IPS-15b (cell line): ENCODE data around the gene STOX1.
"Not testable (repeated sequence)": the region's sequence is repeated elsewhere in the genome, so short reads cannot be mapped to it uniquely, and the experiment has no call there.

Source experiments
- H3K27me3 ChIP-seq: one replicate; pipeline ENCODE4 v1.6.1; 2013; ENCODE audit warnings: low read length; ENCODE audit not compliant: control insufficient read depth, insufficient read depth
- H3K36me3 ChIP-seq: one replicate; pipeline ENCODE4 v1.6.1; 2013; ENCODE audit warnings: low read length; ENCODE audit not compliant: control insufficient read depth, insufficient read depth
- H3K4me1 ChIP-seq: one replicate; pipeline ENCODE4 v1.6.1; 2013; ENCODE audit warnings: mild to moderate bottlenecking, low read length; ENCODE audit not compliant: control insufficient read depth, insufficient read depth
- H3K4me3 ChIP-seq: one replicate; pipeline ENCODE4 v1.5.1; 2013; ENCODE audit warnings: low read depth, low read length
- H3K9ac ChIP-seq: one replicate; pipeline ENCODE4 v1.6.1; 2013; ENCODE audit warnings: low read depth, mild to moderate bottlenecking, low read length
- H3K9me3 ChIP-seq: one replicate; pipeline ENCODE4 v1.6.1; 2013; ENCODE audit warnings: mild to moderate bottlenecking, low read length; ENCODE audit not compliant: control insufficient read depth, insufficient read depth

The STOX1 gene

GRCh38 chr10:68832601-68833000 lies 5.3 kb downstream of the STOX1 start:
- H3K4me1 ChIP-seq = peaks cover 2% of the 10 kb centered on the region
- H3K36me3 ChIP-seq = no peaks in the 10 kb centered on the region
- no peak overlapping the region for H3K4me3 ChIP-seq
- no peaks in the 10 kb centered on the region for H3K9me3 ChIP-seq
- no peak overlapping the region for H3K9ac ChIP-seq
- peaks cover 15% of the 10 kb centered on the region for H3K27me3 ChIP-seq

DNA sequence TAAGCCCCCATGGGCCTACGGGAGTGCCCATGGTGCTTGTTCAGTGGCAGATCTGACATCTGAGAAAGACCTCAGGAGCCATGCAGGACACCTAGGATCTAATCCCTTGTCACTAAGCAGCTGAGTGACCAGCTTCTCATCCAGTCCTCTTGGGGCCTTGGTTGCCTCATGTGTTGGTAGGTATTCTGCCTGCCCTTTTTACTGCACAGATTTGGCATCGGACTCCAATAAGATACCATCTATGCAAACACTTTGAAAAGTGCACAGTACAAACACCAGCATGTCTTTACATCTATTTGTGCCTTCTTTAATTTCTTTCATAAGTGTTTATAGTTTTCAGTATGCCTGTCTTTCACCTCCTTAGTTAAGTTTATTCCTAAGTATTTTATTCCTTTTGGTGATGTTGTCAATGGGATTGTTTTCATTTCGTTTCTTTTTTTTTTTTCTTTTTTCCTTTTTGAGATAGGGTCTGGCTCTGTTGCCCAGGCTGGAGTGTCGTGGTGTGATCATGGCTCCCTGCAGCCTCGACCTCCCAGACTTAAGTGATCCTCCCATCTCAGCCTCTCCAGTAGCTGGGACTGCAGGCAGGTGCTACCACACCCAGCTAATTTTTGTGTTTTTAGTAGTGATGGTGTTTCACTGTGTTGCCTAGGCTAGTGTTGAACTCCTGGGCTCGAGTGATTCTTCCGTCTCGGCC lies 10.4 kb downstream of the STOX1 start:
- Histone ChIP-seq H3K4me1 (no peaks in the 10 kb centered on the region), H3K4me3 (no peak overlapping the region), H3K9me3 (no peaks in the 10 kb centered on the region), H3K27me3 (no peaks in the 10 kb centered on the region), H3K9ac (no peak overlapping the region), H3K36me3 (no peaks in the 10 kb centered on the region)

- H3K9ac ChIP-seq, H3K4me1 ChIP-seq, H3K4me3 ChIP-seq, H3K9me3 ChIP-seq, H3K36me3 ChIP-seq, H3K27me3 ChIP-seq: not testable (repeated sequence)
These were observed 13.3 kb downstream of the STOX1 start for GRCh38 chr10:68840650-68841049.

- Histone ChIP-seq H3K27me3 (no peaks in the 10 kb centered on the region), H3K9me3 (no peaks in the 10 kb centered on the region), H3K4me3 (no peak overlapping the region), H3K9ac (no peak overlapping the region), H3K36me3 (no peaks in the 10 kb centered on the region), H3K4me1 (no peaks in the 10 kb centered on the region)
These were observed 20.9 kb downstream of the STOX1 start for GRCh38 chr10:68848281-68848680.

DNA sequence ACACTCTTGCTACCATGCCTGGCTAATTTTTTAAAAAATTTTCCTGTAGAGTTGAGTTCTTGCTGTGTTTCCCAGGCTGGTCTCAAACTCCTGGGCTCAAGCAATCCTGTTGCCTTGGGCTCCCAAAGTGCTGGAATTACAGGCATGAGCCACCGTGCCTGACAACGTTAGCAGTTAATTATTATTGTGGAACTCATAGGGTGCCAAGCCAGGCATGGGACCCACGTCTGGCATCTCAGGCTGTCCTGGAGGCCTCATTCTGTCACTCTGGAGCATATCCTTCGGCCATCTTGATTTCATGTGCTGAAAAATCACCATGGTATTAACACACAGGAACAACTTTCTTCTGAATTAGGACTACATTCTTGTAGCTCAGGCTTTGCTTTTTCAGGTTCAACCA lies 21.5 kb downstream of the STOX1 start:
- Histone ChIP-seq H3K9me3 (no peaks in the 10 kb centered on the region), H3K9ac (no peak overlapping the region), H3K36me3 (no peaks in the 10 kb centered on the region), H3K27me3 (no peaks in the 10 kb centered on the region), H3K4me1 (no peaks in the 10 kb centered on the region), H3K4me3 (no peak overlapping the region)

DNA sequence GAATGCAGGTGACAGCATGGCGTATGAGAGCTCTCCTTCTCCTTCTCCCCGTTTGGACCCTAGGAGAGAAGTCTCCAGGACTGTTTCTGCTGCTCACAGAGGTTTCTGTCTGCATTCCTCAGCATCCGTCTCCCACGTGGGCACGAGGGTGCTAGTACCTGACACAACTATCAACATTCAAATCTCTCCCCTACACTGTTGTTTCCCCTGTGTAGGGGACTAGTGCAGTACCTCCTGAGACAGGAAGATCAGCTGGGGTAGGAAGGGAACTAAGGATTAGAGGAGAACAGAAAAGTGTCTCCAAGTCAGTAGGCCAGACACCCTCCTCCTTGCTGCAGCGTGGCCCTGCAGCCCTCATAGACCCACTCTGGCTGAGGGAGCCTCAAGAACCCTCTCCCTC lies 29.0 kb downstream of the STOX1 start:
- Histone ChIP-seq H3K27me3 (no peaks in the 10 kb centered on the region), H3K36me3 (no peaks in the 10 kb centered on the region), H3K9ac (no peak overlapping the region), H3K4me1 (no peaks in the 10 kb centered on the region), H3K9me3 (peaks cover 3% of the 10 kb centered on the region), H3K4me3 (no peak overlapping the region)

DNA sequence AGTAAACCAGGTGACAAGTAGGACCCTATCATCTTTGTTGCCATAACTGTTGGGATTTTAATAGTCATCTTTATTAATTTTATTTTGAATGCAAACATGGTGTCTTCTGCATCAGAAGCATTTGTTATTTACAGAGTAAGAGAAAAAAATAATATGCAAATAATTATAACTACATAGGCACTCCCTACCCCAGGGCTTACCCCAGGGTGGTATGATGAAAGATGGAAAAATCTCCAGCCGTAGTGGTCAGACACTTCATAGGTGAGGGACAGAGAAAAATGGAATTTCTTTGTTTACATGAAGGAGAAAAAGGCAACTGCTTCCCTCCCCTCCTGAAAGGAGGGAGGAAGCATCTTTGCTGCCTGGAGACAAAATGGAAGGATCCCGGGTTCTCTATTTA lies 29.7 kb downstream of the STOX1 start:
- H3K4me1 ChIP-seq = no peaks in the 10 kb centered on the region
- no peaks in the 10 kb centered on the region for H3K27me3 ChIP-seq
- H3K4me3 ChIP-seq = no peak overlapping the region
- H3K36me3 ChIP-seq = no peaks in the 10 kb centered on the region
- no peak overlapping the region for H3K9ac ChIP-seq
- H3K9me3 ChIP-seq = peaks cover 3% of the 10 kb centered on the region

DNA sequence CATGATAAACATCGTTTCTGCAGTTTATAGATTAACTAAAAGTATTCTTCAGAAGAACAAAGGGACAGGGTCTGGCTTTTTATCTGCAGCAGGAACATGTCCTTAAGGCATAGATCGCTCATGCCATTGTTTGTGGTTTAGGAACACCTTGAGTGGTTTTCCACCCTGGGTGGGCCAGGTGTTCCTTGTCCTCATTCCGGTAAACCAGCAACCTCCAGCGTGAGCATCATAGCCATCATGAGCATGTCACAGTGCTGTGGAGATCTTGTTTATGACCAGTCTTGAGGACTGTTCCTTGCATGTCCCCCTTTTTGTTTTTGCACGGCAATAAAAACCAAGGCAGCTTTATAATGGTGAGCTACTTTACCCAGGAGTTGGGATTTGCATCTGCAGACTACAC lies 33.9 kb downstream of the STOX1 start:
- Histone ChIP-seq H3K4me1 (no peaks in the 10 kb centered on the region), H3K36me3 (no peaks in the 10 kb centered on the region), H3K27me3 (no peaks in the 10 kb centered on the region), H3K4me3 (no peak overlapping the region), H3K9me3 (peaks cover 3% of the 10 kb centered on the region), H3K9ac (no peak overlapping the region)

DNA sequence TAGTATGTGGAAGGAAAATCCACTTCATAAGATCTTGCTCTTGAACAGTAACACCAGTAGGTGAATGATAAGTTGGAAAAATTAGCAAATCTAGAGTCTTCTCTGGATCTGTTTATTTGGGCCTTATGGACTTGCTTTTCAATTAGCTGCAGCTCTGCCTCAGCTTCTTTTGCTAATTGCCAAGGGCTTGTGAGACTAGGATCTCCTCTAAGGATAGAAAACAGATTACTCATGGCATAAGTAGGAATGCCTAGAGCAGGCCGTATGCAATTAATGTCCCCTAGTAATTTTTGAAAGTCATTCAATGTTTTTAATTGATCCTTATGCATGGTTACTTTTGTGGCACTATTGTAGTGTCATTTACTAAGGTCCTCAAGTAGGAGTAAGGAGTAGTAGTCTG lies 37.3 kb downstream of the STOX1 start:
- no peaks in the 10 kb centered on the region for H3K27me3 ChIP-seq
- no peak overlapping the region for H3K4me3 ChIP-seq
- no peaks in the 10 kb centered on the region for H3K4me1 ChIP-seq
- peaks cover 7% of the 10 kb centered on the region for H3K9me3 ChIP-seq
- H3K36me3 ChIP-seq = no peaks in the 10 kb centered on the region
- H3K9ac ChIP-seq = no peak overlapping the region

GRCh38 chr10:68868173-68868572 lies 40.8 kb downstream of the STOX1 start:
- not testable (repeated sequence) for H3K9ac ChIP-seq, H3K4me1 ChIP-seq, H3K4me3 ChIP-seq, H3K27me3 ChIP-seq, H3K9me3 ChIP-seq, H3K36me3 ChIP-seq

GRCh38 chr10:68869623-68870022 lies 42.3 kb downstream of the STOX1 start:
- H3K4me3 ChIP-seq = no peak overlapping the region
- H3K4me1 ChIP-seq = peaks cover 8% of the 10 kb centered on the region
- H3K9me3 ChIP-seq = peaks cover 4% of the 10 kb centered on the region
- no peak overlapping the region for H3K9ac ChIP-seq
- no peaks in the 10 kb centered on the region for H3K36me3 ChIP-seq
- no peaks in the 10 kb centered on the region for H3K27me3 ChIP-seq

DNA sequence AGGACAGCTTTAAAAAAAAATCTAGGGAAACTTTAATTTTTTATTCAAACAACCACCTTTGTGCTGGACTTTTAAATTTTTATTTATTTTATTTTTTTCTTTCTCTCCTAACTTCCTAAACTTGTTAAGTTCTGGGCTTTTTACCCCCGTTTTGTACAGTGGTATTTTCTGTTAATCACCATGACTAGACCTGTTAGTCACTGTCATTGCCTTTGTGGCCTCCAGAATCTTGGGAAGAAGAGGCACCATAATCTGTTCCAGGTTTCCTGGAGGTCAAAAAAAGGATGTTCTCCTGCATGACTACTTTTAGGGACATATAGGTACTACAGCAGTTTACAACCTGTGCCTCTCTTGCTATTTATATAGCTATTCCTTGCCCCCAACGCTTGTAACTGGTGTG lies 42.7 kb downstream of the STOX1 start:
- no peak overlapping the region for H3K9ac ChIP-seq
- H3K36me3 ChIP-seq = no peaks in the 10 kb centered on the region
- H3K9me3 ChIP-seq = peaks cover 4% of the 10 kb centered on the region
- no peak overlapping the region for H3K4me3 ChIP-seq
- H3K27me3 ChIP-seq = no peaks in the 10 kb centered on the region
- peaks cover 8% of the 10 kb centered on the region for H3K4me1 ChIP-seq
